OCI-LY3 (cell line): ENCODE data around the gene TCTN3.

Source experiments
- CTCF ChIP-seq: fragments of 200-600, 300-600 bp; sonication (generic); IDR thresholded peaks from 2 replicates; pipeline ENCODE4 v1.5.1; 2014; ENCODE audit warnings: antibody characterized with exemption, low read length, low read depth
- EZH2phosphoT487 ChIP-seq: fragments of 200-600 bp; shearing (Covaris generic); IDR thresholded peaks from 2 replicates; pipeline ENCODE4 v1.6.1; 2018; ENCODE audit warnings: antibody characterized with exemption, mixed run types, low read depth

GRCh38 chr10:95650232-95650631 is 43.5 kb downstream of the TCTN3 start:
- TF ChIP-seq EZH2phosphoT487 (no peak), CTCF (no peak)
